Keratinocyte (primary cell): ENCODE measurements around the gene USH2A. TPM values are rescaled to one million over a fixed set of nuclear protein-coding genes. Genes with fewer than 3 reads are reported as not detected.

ENCODE experiments used
- DNase-seq: peaks from one replicate; pipeline ENCODE4 v3.0.0-alpha.2; 2011; ENCODE audit warnings: low read depth, missing footprints, low spot score
- FAIRE-seq: peaks from 2 replicates; lab custom pipeline; 2011; peaks lifted over from hg19 to GRCh38; lab: Jason Lieb, UNC
- H2AFZ ChIP-seq: 2 replicates; pipeline ENCODE4 v1.6.0; 2012; ENCODE audit warnings: low read length, control low read depth, inconsistent platforms; ENCODE audit not compliant: control insufficient read depth
- H3K27ac ChIP-seq: 2 replicates; pipeline ENCODE4 v1.5.1; 2011; ENCODE audit warnings: low read length; ENCODE audit not compliant: control insufficient read depth, insufficient read depth
- H3K27me3 ChIP-seq: 3 replicates; pipeline ENCODE4 v1.6.0; 2011; ENCODE audit warnings: low read length; ENCODE audit not compliant: control insufficient read depth, insufficient read depth; ENCODE audit errors: extremely low read depth
- H3K36me3 ChIP-seq, 2 experiments: 2 replicates in 1 of 2; 3 replicates in 1 of 2; pipeline ENCODE4 v1.5.1; 2011; ENCODE audit warnings: low read length in 2 of 2, mild to moderate bottlenecking in 1 of 2; ENCODE audit not compliant: control insufficient read depth in 2 of 2, insufficient read depth in 2 of 2; ENCODE audit errors: extremely low read depth in 1 of 2
- H3K4me1 ChIP-seq: 3 replicates; pipeline ENCODE4 v1.5.1; 2011; ENCODE audit warnings: low read length; ENCODE audit not compliant: control insufficient read depth, insufficient read depth; ENCODE audit errors: extremely low read depth
- H3K4me2 ChIP-seq: 3 replicates; pipeline ENCODE4 v1.6.0; 2011; ENCODE audit warnings: low read depth, low read length; ENCODE audit not compliant: control insufficient read depth, insufficient read depth; ENCODE audit errors: extremely low read depth
- H3K4me3 ChIP-seq, 3 experiments: fragments of 200-600 bp in 1 of 3; sonication (generic) in 1 of 3; 2 replicates in 2 of 3; 3 replicates in 1 of 3; pipeline ENCODE4 v1.5.1; 2011 to 2016; ENCODE audit warnings: low read length in 3 of 3, mild to moderate bottlenecking in 3 of 3, control low read depth in 2 of 3, inconsistent platforms in 1 of 3, low read depth in 1 of 3, mixed read lengths in 1 of 3, mixed run types in 1 of 3, moderate library complexity in 1 of 3; ENCODE audit not compliant: control insufficient read depth in 2 of 3, insufficient read depth in 2 of 3; ENCODE audit errors: extremely low read depth in 1 of 3
- H3K79me2 ChIP-seq: 2 replicates; pipeline ENCODE4 v1.6.0; 2012; ENCODE audit warnings: low read length; ENCODE audit not compliant: control insufficient read depth, insufficient read depth
- H3K9ac ChIP-seq: 3 replicates; pipeline ENCODE4 v1.6.0; 2011; ENCODE audit warnings: low read length; ENCODE audit not compliant: control insufficient read depth, insufficient read depth; ENCODE audit errors: extremely low read depth
- H3K9me1 ChIP-seq: 3 replicates; pipeline ENCODE4 v1.6.0; 2011; ENCODE audit warnings: low read length; ENCODE audit not compliant: control insufficient read depth, insufficient read depth; ENCODE audit errors: extremely low read depth
- H3K9me3 ChIP-seq: 2 replicates; pipeline ENCODE4 v1.5.1; 2012; ENCODE audit warnings: low read depth, low read length; ENCODE audit not compliant: control insufficient read depth
- H4K20me1 ChIP-seq: 3 replicates; pipeline ENCODE4 v1.6.0; 2011; ENCODE audit warnings: low read length; ENCODE audit not compliant: control insufficient read depth, insufficient read depth; ENCODE audit errors: extremely low read depth
- EZH2 ChIP-seq: IDR thresholded peaks from one replicate; pipeline ENCODE4 v1.6.1; 2012; ENCODE audit warnings: inconsistent platforms, mild to moderate bottlenecking, low read length, moderate library complexity
- dilution Hi-C: fragments of 300-500 bp; cut with MboI; formaldehyde crosslinking; loops from one replicate; pipeline ENCODE4 v1.7.0; 2020; ENCODE audit warnings: low sequenced_read_pairs; ENCODE audit not compliant: extremely low pct_ligation_motif_present
- polyA plus RNA-seq, 5 experiments: library from polyadenylated mRNA; depleted of rRNA in 3 of 5; stranded (reverse) in 3 of 5; stranded (forward) in 1 of 5; unstranded in 1 of 5; fragments of >200 nt; gene quantifications; 1 replicate in 1 of 5; 2 replicates in 3 of 5; 3 replicates in 1 of 5; pipeline versions ENCODE4 v1.2.1 to v1.2.3, GENCODE V29; 2011 to 2012; ENCODE audit warnings: missing spikeins in 2 of 5, low read depth in 1 of 5, low replicate concordance in 1 of 5
- TF ChIP-seq, protein P1 (sequence below), 3 experiments: IDR thresholded peaks in 1 of 3; conservative IDR thresholded peaks in 1 of 3; optimal IDR thresholded peaks in 1 of 3; 2 replicates in 2 of 3; 3 replicates in 1 of 3; pipeline versions ENCODE3 to v1.5.1; 2011; ENCODE audit warnings: low read length in 3 of 3, mild to moderate bottlenecking in 3 of 3, moderate library complexity in 2 of 3, control low read depth in 1 of 3, inconsistent platforms in 1 of 3; ENCODE audit not compliant: insufficient read depth in 2 of 3; ENCODE audit errors: extremely low read depth in 1 of 3

USH2A gene
- polyA plus RNA-seq, 1 donor (not counting 4 experiments of a cell fraction or from before 2014, with no cell fraction given): not detected

DNA sequence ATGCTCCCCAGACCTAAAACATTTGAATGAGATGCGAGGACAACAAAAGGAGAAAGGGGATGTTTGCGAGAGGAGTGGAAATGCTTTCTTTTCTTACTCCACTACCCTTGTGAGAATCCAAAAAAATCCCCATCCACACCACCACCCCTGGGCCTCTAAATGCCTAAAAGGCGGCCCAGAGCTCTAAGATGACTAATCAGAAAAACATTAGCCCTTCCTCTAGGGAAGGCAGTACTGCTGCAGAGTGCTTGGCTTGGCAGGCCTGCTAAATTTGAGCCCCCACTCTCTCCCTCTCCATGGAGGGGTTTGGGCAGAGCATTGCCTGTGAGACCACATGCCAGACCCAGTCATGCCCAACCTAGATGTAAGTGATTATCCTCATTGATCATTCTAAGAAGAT lies 347.9 kb downstream of the USH2A start:
- Histone ChIP-seq H3K27me3 (no peaks in the 10 kb centered on the region), H3K9ac (no peak overlapping the region), H3K9me1 (no peaks in the 10 kb centered on the region), H3K4me2 (no peak overlapping the region), H3K9me3 (no peaks in the 10 kb centered on the region), H4K20me1 (no peaks in the 10 kb centered on the region), H3K36me3 (no peaks in the 10 kb centered on the region), H2AFZ (no peak overlapping the region), H3K27ac (no peak overlapping the region), H3K4me3 (no peak overlapping the region), H3K4me1 (no peaks in the 10 kb centered on the region), H3K79me2 (no peaks in the 10 kb centered on the region)
- FAIRE-seq (no peak), DNase-seq (no peak)
- TF ChIP-seq EZH2: no peak
- TF ChIP-seq, protein P1, sequence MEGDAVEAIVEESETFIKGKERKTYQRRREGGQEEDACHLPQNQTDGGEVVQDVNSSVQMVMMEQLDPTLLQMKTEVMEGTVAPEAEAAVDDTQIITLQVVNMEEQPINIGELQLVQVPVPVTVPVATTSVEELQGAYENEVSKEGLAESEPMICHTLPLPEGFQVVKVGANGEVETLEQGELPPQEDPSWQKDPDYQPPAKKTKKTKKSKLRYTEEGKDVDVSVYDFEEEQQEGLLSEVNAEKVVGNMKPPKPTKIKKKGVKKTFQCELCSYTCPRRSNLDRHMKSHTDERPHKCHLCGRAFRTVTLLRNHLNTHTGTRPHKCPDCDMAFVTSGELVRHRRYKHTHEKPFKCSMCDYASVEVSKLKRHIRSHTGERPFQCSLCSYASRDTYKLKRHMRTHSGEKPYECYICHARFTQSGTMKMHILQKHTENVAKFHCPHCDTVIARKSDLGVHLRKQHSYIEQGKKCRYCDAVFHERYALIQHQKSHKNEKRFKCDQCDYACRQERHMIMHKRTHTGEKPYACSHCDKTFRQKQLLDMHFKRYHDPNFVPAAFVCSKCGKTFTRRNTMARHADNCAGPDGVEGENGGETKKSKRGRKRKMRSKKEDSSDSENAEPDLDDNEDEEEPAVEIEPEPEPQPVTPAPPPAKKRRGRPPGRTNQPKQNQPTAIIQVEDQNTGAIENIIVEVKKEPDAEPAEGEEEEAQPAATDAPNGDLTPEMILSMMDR (optimal IDR thresholded peaks at IDR 0.05 in 1 of 3, IDR thresholded peaks at IDR 0.05 in 1 of 3, conservative IDR thresholded peaks at IDR 0.05 in 1 of 3; ENCODE audit: extremely low read depth in 1 of 3, insufficient read depth in 2 of 3, low read length in 3 of 3): no peak
- dilution Hi-C loops: no loop called here

DNA sequence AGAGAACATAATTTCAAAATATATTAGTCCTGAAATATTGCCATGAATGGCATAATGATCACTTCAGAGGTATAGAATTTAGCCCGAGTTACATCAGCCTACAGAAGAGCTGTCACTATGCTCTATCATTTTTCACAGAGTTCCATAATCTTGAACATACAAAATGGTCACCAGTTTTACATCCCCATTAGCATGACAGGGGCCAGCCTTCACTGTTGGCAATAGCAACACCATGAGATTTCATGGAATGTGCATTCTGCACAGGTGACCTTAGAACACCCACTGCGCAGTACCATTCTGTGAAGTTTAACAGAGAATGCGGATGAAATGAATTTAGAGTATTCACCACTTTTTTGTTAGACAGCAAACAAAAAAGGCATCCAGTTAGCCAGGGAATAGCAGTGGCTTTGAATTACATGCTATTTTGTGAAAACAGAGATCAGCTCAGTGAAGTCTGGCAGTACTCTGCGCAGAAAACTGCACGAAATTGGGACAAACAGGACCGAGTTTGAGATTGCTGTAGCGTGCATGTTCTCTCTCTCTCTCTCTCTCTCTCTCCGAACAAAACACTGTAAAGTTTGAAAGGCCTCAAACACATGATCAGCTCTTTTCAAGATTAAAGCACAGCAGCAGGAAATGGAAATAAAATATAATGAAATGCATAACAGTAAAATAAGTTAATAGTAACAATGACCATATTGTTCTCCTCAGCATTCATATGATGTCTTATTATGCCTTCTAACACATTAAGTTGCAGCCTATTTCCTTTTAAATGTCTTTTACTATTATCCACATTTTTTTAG lies 349.3 kb downstream of the USH2A start:
- Histone ChIP-seq H3K4me3 (no peak overlapping the region), H3K9me3 (no peaks in the 10 kb centered on the region), H3K36me3 (no peaks in the 10 kb centered on the region), H3K79me2 (no peaks in the 10 kb centered on the region), H2AFZ (no peak overlapping the region), H3K27me3 (no peaks in the 10 kb centered on the region), H3K27ac (no peak overlapping the region), H3K4me2 (no peak overlapping the region), H3K4me1 (no peaks in the 10 kb centered on the region), H3K9ac (no peak overlapping the region), H3K9me1 (no peaks in the 10 kb centered on the region), H4K20me1 (no peaks in the 10 kb centered on the region)
- FAIRE-seq (no peak), DNase-seq (no peak)
- TF ChIP-seq, protein P1 (optimal IDR thresholded peaks at IDR 0.05 in 1 of 3, IDR thresholded peaks at IDR 0.05 in 1 of 3, conservative IDR thresholded peaks at IDR 0.05 in 1 of 3; ENCODE audit: extremely low read depth in 1 of 3, insufficient read depth in 2 of 3, low read length in 3 of 3): no peak
- no peak for TF ChIP-seq EZH2
- dilution Hi-C loops: no loop called here
